Sigmoid colon (tissue), 7 donors: Measurements from ENCODE around the gene RHOB. TPM values are rescaled to one million over a fixed set of nuclear protein-coding genes. Genes with fewer than 3 reads are reported as not detected.

ENCODE experiments used
- DNase-seq: peaks from one replicate; pipeline ENCODE4 v3.0.0-alpha.2; 2019
- H3K27ac ChIP-seq, 4 donors: fragments of 200-600 bp; sonication (generic); one replicate each; pipeline ENCODE4 v1.5.1; 2016 to 2019; ENCODE audit warnings: mild to moderate bottlenecking in 1 of 4
- H3K27me3 ChIP-seq, 3 donors: fragments of 200-600 bp; sonication (generic); one replicate each; pipeline ENCODE4 v1.5.1; 2019; ENCODE audit warnings: mild to moderate bottlenecking in 1 of 3
- H3K36me3 ChIP-seq, 4 donors: fragments of 200-600 bp; sonication (generic); one replicate each; pipeline ENCODE4 v1.5.1; 2016 to 2019
- H3K4me1 ChIP-seq, 4 donors: fragments of 200-600 bp; sonication (generic); one replicate each; pipeline ENCODE4 v1.5.1; 2017 to 2019
- H3K4me3 ChIP-seq, 4 donors: fragments of 200-600 bp; sonication (generic); one replicate each; pipeline ENCODE4 v1.5.1; 2017 to 2019; ENCODE audit warnings: mild to moderate bottlenecking in 2 of 4, moderate library complexity in 1 of 4
- H3K9me3 ChIP-seq, 4 donors: fragments of 200-600 bp in 3 of 4; sonication (generic) in 3 of 4; one replicate each; pipeline versions ENCODE4 v1.5.1 to v1.6.1; 2013 to 2019
- CTCF ChIP-seq, 4 experiments: fragments of 450-650 bp in 3 of 4; fragments of 200-600 bp in 1 of 4; IDR thresholded peaks; one replicate each; pipeline ENCODE4 v1.5.1; 2016 to 2019; ENCODE audit warnings: antibody characterized with exemption in 4 of 4, mild to moderate bottlenecking in 3 of 4, moderate library complexity in 2 of 4
- EP300 ChIP-seq, 4 donors: sonication (generic); formaldehyde crosslinking; IDR thresholded peaks; one replicate each; pipeline ENCODE4 v1.6.1; 2017; ENCODE audit warnings: antibody characterized with exemption in 4 of 4
- POLR2A ChIP-seq, 2 donors: fragments of 450-650 bp; IDR thresholded peaks; one replicate each; pipeline ENCODE4 v1.6.1; 2016; ENCODE audit warnings: antibody characterized with exemption in 2 of 2, mild to moderate bottlenecking in 2 of 2, moderate library complexity in 2 of 2
- POLR2AphosphoS5 ChIP-seq, 4 donors: sonication (generic); formaldehyde crosslinking; IDR thresholded peaks; one replicate each; pipeline ENCODE4 v1.6.1; 2017; ENCODE audit warnings: antibody characterized with exemption in 4 of 4
- WGBS, 2 donors: extraction: QIAGEN DNeasy Blood & Tissue Kit; methylation state at CpG; one replicate each; pipeline ENCODE4 v1.1.7; 2013; 5-methylcytosine and 5-hydroxymethylcytosine counted together
- intact Hi-C: fragments of 100-400 bp; cut with DNase I; formaldehyde crosslinking; loops from one replicate; pipeline ENCODE4 v1.15.1; 2023
- polyA plus RNA-seq, 3 donors: library from polyadenylated mRNA; stranded (reverse); fragments of 200-250 nt; gene quantifications; one replicate each; pipeline ENCODE4 v1.2.3, GENCODE V29; 2013
- total RNA-seq, 4 donors: library from RNA; depleted of rRNA; stranded (reverse); fragments of >200 nt; gene quantifications; one replicate each; pipeline ENCODE4 v1.1.0, GENCODE V29; 2016
- donor health status: healthy with polysubstance abuse.
- donor health status: Bipolar disorder and iron deficiency.
- donor health status: healthy.

RHOB gene
- total and polyA plus RNA-seq, 7 donors: 60.6 to 1,323 (median 753) TPM

- H3K27me3 ChIP-seq: no peaks in the 10 kb centered on the region
- TF ChIP-seq CTCF (IDR thresholded peaks at IDR 0.05) (no peak), POLR2A (IDR thresholded peaks at IDR 0.05) (no peak), POLR2AphosphoS5 (IDR thresholded peaks at IDR 0.05) (peak; percentile 22 to 72 (median 39)), EP300 (IDR thresholded peaks at IDR 0.05) (no peak)
- H3K4me1 ChIP-seq: peaks cover 0 to 54% (median 47%) of the 10 kb centered on the region in 4 donors
- no peak overlapping the region for H3K4me3 ChIP-seq
- no peaks in the 10 kb centered on the region for H3K9me3 ChIP-seq
- peaks cover 15 to 22% (median 16%) of the 10 kb centered on the region in 4 donors for H3K36me3 ChIP-seq
- WGBS, 2 donors: 64 to 88% methylated on average over 4 of the region's 4 CpGs
- DNase-seq: peak; percentile 82
- H3K27ac ChIP-seq: peak overlapping the region; percentile 93 to 98 (median 98)
- intact Hi-C loops: no loop called here
These were observed 5.7 kb downstream of the RHOB start for GRCh38 chr2:20452551-20452950.

- Histone ChIP-seq H3K4me1 (peaks cover 0 to 55% (median 48%) of the 10 kb centered on the region in 4 donors), H3K27ac (peak overlapping the region; percentile 93 to 98 (median 98)), H3K4me3 (no peak overlapping the region), H3K27me3 (no peaks in the 10 kb centered on the region), H3K36me3 (peaks cover 9 to 16% (median 10%) of the 10 kb centered on the region in 4 donors), H3K9me3 (no peaks in the 10 kb centered on the region)
- 95 to 97% methylated on average over 3 of the region's 3 CpGs for WGBS, 2 donors
- peak; percentile 56 for DNase-seq
- intact Hi-C loops: no loop called here
- TF ChIP-seq EP300 (IDR thresholded peaks at IDR 0.05) (no peak), POLR2AphosphoS5 (IDR thresholded peaks at IDR 0.05) (peak in 2 of 4 donors; percentile 8 to 40)
These were observed 6.2 kb downstream of the RHOB start for GRCh38 chr2:20453087-20453486.

DNA sequence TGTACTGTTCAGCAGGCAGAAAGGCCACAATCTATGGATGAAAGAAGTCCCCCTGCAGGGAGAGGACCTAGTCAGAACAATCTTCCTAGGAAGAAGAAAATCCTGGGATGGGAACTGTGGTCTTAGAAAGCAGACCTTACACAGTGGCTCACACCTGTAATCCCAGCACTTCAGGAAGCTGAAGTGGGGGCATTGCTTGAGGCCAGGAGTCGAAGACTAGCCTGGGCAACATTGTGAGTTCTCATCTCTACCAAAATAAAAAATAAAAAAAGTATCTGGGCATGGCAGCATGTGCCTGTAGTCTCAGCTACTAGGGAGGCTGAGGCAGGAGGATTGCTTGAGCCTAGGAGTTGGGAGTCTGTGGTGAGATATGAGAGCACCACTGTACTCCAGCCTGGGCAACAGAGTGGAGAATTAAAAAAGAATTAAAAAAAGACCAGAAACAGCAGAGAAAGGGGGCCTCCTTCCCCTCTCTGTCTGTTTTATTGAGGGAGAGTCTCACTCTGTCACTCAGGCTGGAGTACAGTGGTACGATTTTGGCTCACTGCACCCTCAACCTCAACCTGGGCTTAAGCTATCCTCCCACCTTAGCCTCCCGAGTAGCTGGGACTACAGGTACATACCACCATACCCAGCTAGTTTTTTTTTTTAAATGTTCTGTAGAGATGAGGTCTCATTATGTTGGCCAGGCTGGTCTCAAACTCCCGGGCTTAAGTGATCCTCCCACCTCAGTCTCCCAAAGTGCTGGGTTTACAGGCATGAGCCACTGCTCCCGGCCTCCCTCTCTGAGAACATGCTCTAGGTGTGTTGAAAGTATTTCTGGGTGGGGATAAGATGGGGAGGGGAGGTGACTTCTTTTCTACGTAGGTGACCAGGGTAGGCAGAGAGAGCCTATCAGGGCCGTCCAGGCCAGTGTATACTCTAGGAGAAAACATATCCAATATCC, 7.4 kb downstream of the RHOB start:
- TF ChIP-seq CTCF (IDR thresholded peaks at IDR 0.05) (no peak), EP300 (IDR thresholded peaks at IDR 0.05) (no peak), POLR2A (IDR thresholded peaks at IDR 0.05) (no peak), POLR2AphosphoS5 (IDR thresholded peaks at IDR 0.05) (no peak)
- Histone ChIP-seq H3K36me3 (peaks cover 0 to 4% (median 0%) of the 10 kb centered on the region in 4 donors), H3K27me3 (no peaks in the 10 kb centered on the region), H3K9me3 (no peaks in the 10 kb centered on the region), H3K4me1 (peaks cover 0 to 55% (median 48%) of the 10 kb centered on the region in 4 donors), H3K27ac (peak overlapping the region; percentile 93 to 98 (median 98)), H3K4me3 (no peak overlapping the region)
- DNase-seq: peak; percentile 61
- WGBS, 2 donors: 87 to 90% methylated on average over 7 of the region's 7 CpGs
- intact Hi-C loops: loop anchor here (2.0 kb wide), 1 partner anchor 34 kb away; no protein-coding TSS in a partner anchor

- H3K27ac ChIP-seq: peak overlapping the region; percentile 93 to 98 (median 98)
- no peaks in the 10 kb centered on the region for H3K27me3 ChIP-seq
- TF ChIP-seq POLR2AphosphoS5 (IDR thresholded peaks at IDR 0.05) (no peak), CTCF (IDR thresholded peaks at IDR 0.05) (no peak), EP300 (IDR thresholded peaks at IDR 0.05) (no peak), POLR2A (IDR thresholded peaks at IDR 0.05) (no peak)
- no peak overlapping the region for H3K4me3 ChIP-seq
- DNase-seq: peak; percentile 40
- intact Hi-C loops: loop anchor here (2.0 kb wide), 1 partner anchor 34 kb away; no protein-coding TSS in a partner anchor
- H3K36me3 ChIP-seq: no peaks in the 10 kb centered on the region
- H3K9me3 ChIP-seq: no peaks in the 10 kb centered on the region
- WGBS, 2 donors: 93% methylated on average over 3 of the region's 3 CpGs
- peaks cover 0 to 55% (median 47%) of the 10 kb centered on the region in 4 donors for H3K4me1 ChIP-seq
These were observed 8.3 kb downstream of the RHOB start for GRCh38 chr2:20455076-20455587.

DNA sequence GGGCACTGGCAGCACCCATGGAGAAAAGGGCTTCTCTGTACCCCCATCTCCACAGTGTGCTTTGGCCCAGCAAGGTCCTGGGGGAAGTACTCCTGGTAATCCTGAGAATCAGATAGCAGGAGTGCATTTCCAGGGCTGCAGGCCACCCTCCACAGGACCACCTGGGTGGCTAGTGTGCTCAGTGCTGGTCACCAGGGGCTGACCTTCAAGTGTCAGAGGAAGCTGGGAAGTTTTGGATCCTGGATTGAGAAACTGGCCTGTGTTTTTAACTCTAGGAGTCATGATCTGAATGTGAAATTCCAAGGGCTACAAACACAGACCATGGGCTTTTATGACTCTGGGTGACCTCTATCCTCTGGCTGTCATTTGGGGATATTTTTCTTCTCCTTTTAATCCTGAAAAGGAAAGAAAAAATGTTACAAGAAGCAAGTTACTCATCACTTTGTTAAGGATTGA, 9.3 kb downstream of the RHOB start:
- Histone ChIP-seq H3K27ac (peak overlapping the region; percentile 93 to 98 (median 98)), H3K36me3 (no peaks in the 10 kb centered on the region), H3K4me1 (peaks cover 0 to 52% (median 43%) of the 10 kb centered on the region in 4 donors), H3K9me3 (no peaks in the 10 kb centered on the region), H3K4me3 (no peak overlapping the region), H3K27me3 (no peaks in the 10 kb centered on the region)
- TF ChIP-seq POLR2A (IDR thresholded peaks at IDR 0.05) (no peak), POLR2AphosphoS5 (IDR thresholded peaks at IDR 0.05) (peak in 3 of 4 donors; percentile 4 to 9 (median 6)), CTCF (IDR thresholded peaks at IDR 0.05) (peak in 1 of 4 experiments; percentile 10), EP300 (IDR thresholded peaks at IDR 0.05) (no peak)
- DNase-seq: peak; percentile 60
- intact Hi-C loops: no loop called here
